HEK293 (cell line): ENCODE measurements around the gene ATP8A1.

Experiments
- CTCF ChIA-PET: fragments of 350-600 bp; formaldehyde crosslinking; extraction: SDS; loops from one replicate; lab custom pipeline; 2021; ENCODE audit warnings: antibody characterized with exemption; lab: Yijun Ruan, JAX
- POLR2A ChIA-PET: fragments of 300-600 bp; formaldehyde crosslinking; extraction: SDS; loops from one replicate; lab custom pipeline; 2020; ENCODE audit warnings: antibody characterized with exemption, inconsistent platforms; lab: Yijun Ruan, JAX
- H3K27ac ChIP-seq: fragments of 200-500 bp; sonication (Bioruptor generic); 2 replicates; pipeline ENCODE4 v1.5.1; 2014; ENCODE audit warnings: low read depth, low read length, control low read depth, inconsistent platforms; ENCODE audit errors: extremely low read depth
- H3K36me3 ChIP-seq, 2 experiments: fragments of 200-500 bp in 1 of 2; sonication (Bioruptor generic) in 1 of 2; 1 replicate in 1 of 2; 2 replicates in 1 of 2; pipeline ENCODE4 v1.5.1; 2014 to 2017; ENCODE audit warnings: inconsistent platforms in 2 of 2, low read length in 2 of 2; ENCODE audit not compliant: control insufficient read depth in 2 of 2, insufficient read depth in 1 of 2
- H3K4me1 ChIP-seq: fragments of 200-500 bp; sonication (Bioruptor generic); 2 replicates; pipeline ENCODE4 v1.5.1; 2014; ENCODE audit warnings: mild to moderate bottlenecking, low read length, inconsistent platforms; ENCODE audit not compliant: control insufficient read depth, insufficient read depth
- H3K4me3 ChIP-seq: 2 replicates; pipeline ENCODE4 v1.5.1; 2011; ENCODE audit warnings: low read depth, mild to moderate bottlenecking, control low read depth, low read length, moderate library complexity
- H3K9me3 ChIP-seq: fragments of 200-500 bp; sonication (Bioruptor generic); 2 replicates; pipeline ENCODE4 v1.5.1; 2014; ENCODE audit warnings: low read depth, low read length, inconsistent platforms; ENCODE audit not compliant: control insufficient read depth, insufficient read depth
- KLF1 ChIP-seq: fragments of 450-650 bp; formaldehyde crosslinking; IDR thresholded peaks from 2 replicates; pipeline ENCODE4 v1.5.1; 2016; ENCODE audit warnings: missing biosample characterization, missing genetic modification characterization
- OVOL3 ChIP-seq: fragments of 450-650 bp; formaldehyde crosslinking; IDR thresholded peaks from 2 replicates; pipeline ENCODE4 v1.5.1; 2016; ENCODE audit warnings: missing biosample characterization, missing genetic modification characterization
- PBX3 ChIP-seq: sonication (generic); formaldehyde crosslinking; IDR thresholded peaks from 2 replicates; pipeline ENCODE4 v1.8.1; 2022; ENCODE audit warnings: mild to moderate bottlenecking, moderate library complexity, missing genetic modification reagents
- PRDM1 ChIP-seq: fragments of 450-650 bp; formaldehyde crosslinking; IDR thresholded peaks from 2 replicates; pipeline ENCODE4; 2016; ENCODE audit warnings: missing biosample characterization, missing genetic modification characterization
- PRDM4 ChIP-seq: fragments of 450-650 bp; formaldehyde crosslinking; IDR thresholded peaks from 2 replicates; pipeline ENCODE4 v1.5.1; 2017; ENCODE audit warnings: missing biosample characterization, missing genetic modification characterization
- REST ChIP-seq: fragments of 450-650 bp; formaldehyde crosslinking; IDR thresholded peaks from 2 replicates; pipeline ENCODE4 v1.5.1; 2016; ENCODE audit warnings: missing biosample characterization, missing genetic modification characterization
- SCRT1 ChIP-seq: fragments of 450-650 bp; formaldehyde crosslinking; IDR thresholded peaks from 2 replicates; pipeline ENCODE4 v1.5.1; 2016; ENCODE audit warnings: missing biosample characterization, missing genetic modification characterization, borderline replicate concordance
- SCRT2 ChIP-seq: fragments of 450-650 bp; formaldehyde crosslinking; IDR thresholded peaks from 2 replicates; pipeline ENCODE4 v1.5.1; 2016; ENCODE audit warnings: missing biosample characterization, missing genetic modification characterization
- SP2 ChIP-seq: fragments of 450-650 bp; formaldehyde crosslinking; IDR thresholded peaks from 2 replicates; pipeline ENCODE4 v1.5.1; 2016; ENCODE audit warnings: missing biosample characterization, missing genetic modification characterization
- ZBTB49 ChIP-seq: fragments of 450-650 bp; formaldehyde crosslinking; IDR thresholded peaks from 2 replicates; pipeline ENCODE4 v1.5.1; 2016; ENCODE audit warnings: missing biosample characterization, missing genetic modification characterization, low read depth
- ZEB2 ChIP-seq: fragments of 450-650 bp; formaldehyde crosslinking; IDR thresholded peaks from 2 replicates; pipeline ENCODE4 v1.5.1; 2016; ENCODE audit warnings: missing biosample characterization, missing genetic modification characterization
- ZNF10 ChIP-seq: fragments of 450-650 bp; formaldehyde crosslinking; IDR thresholded peaks from 2 replicates; pipeline ENCODE4 v1.5.1; 2017; ENCODE audit warnings: missing biosample characterization, missing genetic modification characterization
- ZNF155 ChIP-seq: fragments of 450-650 bp; formaldehyde crosslinking; IDR thresholded peaks from 2 replicates; pipeline ENCODE4 v1.5.1; 2016; ENCODE audit warnings: missing biosample characterization, missing genetic modification characterization
- ZNF280D ChIP-seq: fragments of 450-650 bp; formaldehyde crosslinking; IDR thresholded peaks from 2 replicates; pipeline ENCODE4 v1.5.1; 2016; ENCODE audit warnings: missing biosample characterization, missing genetic modification characterization
- ZNF518A ChIP-seq: fragments of 450-650 bp; formaldehyde crosslinking; conservative IDR thresholded peaks from 2 replicates; pipeline ENCODE4 v1.5.1; 2016; ENCODE audit warnings: low read depth, missing biosample characterization, missing genetic modification characterization
- ZNF664 ChIP-seq: fragments of 450-650 bp; formaldehyde crosslinking; IDR thresholded peaks from 2 replicates; pipeline ENCODE4 v1.5.1; 2016; ENCODE audit warnings: missing biosample characterization, missing genetic modification characterization
- ZNF76 ChIP-seq: fragments of 450-650 bp; formaldehyde crosslinking; IDR thresholded peaks from 2 replicates; pipeline ENCODE4; 2016; ENCODE audit warnings: low read depth, missing biosample characterization, missing genetic modification characterization, borderline replicate concordance

ATP8A1 gene

GRCh38 chr4:42656944-42657792, at the start of gene ATP8A1:
Gene ATP8A1 (minus strand): TSS chr4:42657105. CDS start chr4:42656873, 232 bp downstream.
- H3K4me1 ChIP-seq: peaks cover 11% of the 10 kb centered on the region
- peak within 1 kb of the TSS; percentile 85 for H3K27ac ChIP-seq
- H3K36me3 ChIP-seq: no peaks in the 10 kb centered on the region
- POLR2A ChIA-PET: interaction anchor here (0.6 to 1.5 kb wide), 6 partner anchors 9 to 207 kb away, joined by 3 to 5 read pairs (median 3); no protein-coding TSS in a partner anchor
- CTCF ChIA-PET: interaction anchor here (0.7 kb wide), 1 partner anchor 74 kb away, joined by 3 read pairs; no protein-coding TSS in a partner anchor
- H3K9me3 ChIP-seq: no peaks in the 10 kb centered on the region
- peak within 1 kb of the TSS; percentile 73 for H3K4me3 ChIP-seq
- TF ChIP-seq ZNF664 (tag by site-specific recombination) (no peak), PRDM4 (0 out of 2 replicates have a peak, but pooled peaks have one; percentile 17), REST (tag by site-specific recombination) (no peak), SP2 (peak; percentile 74), SCRT1 (peak; percentile 71; the same call in 1 of the 2 replicates), PBX3 (no peak), PRDM1 (tag by site-specific recombination) (no peak), KLF1 (no peak), SCRT2 (tag by site-specific recombination) (peak; percentile 94), ZNF155 (tag by site-specific recombination) (no peak), OVOL3 (tag by site-specific recombination) (no peak), ZNF76 (tag by site-specific recombination) (peak; percentile 57; the same call in 1 of the 2 replicates), ZNF518A (tag by site-specific recombination) (no peak), ZNF10 (tag by site-specific recombination) (peak; percentile 13; the same call in 1 of the 2 replicates), ZBTB49 (no peak), ZNF280D (no peak), ZEB2 (peak; percentile 34; the same call in 1 of the 2 replicates)
